Chondrocyte (in vitro differentiated cells): ENCODE data around the gene MAN2B1. TPM values are rescaled to one million over a fixed set of nuclear protein-coding genes. Genes with fewer than 3 reads are reported as not detected.

ENCODE experiments used
- DNase-seq: peaks from one replicate; pipeline ENCODE4 v3.0.0; 2021; ENCODE audit warnings: mixed read lengths, low spot score
- H3K27ac Mint-ChIP-seq: one replicate; pipeline ENCODE4 v1.8.0; 2021; ENCODE audit warnings: mild to moderate bottlenecking, moderate library complexity, mixed read lengths; ENCODE audit not compliant: unreplicated experiment
- H3K27me3 Mint-ChIP-seq: 2 replicates; pipeline ENCODE4 v1.8.0; 2021; ENCODE audit warnings: low read depth, mixed read lengths
- H3K36me3 Mint-ChIP-seq: 2 replicates; pipeline ENCODE4 v1.8.0; 2021; ENCODE audit warnings: low read depth, mixed read lengths
- H3K4me1 Mint-ChIP-seq: 2 replicates; pipeline ENCODE4 v1.8.0; 2021; ENCODE audit warnings: low read depth, mild to moderate bottlenecking, mixed read lengths
- H3K4me3 Mint-ChIP-seq: one replicate; pipeline ENCODE4 v1.8.0; 2021; ENCODE audit warnings: mild to moderate bottlenecking, moderate library complexity, mixed read lengths; ENCODE audit not compliant: unreplicated experiment
- H3K9me3 Mint-ChIP-seq: 2 replicates; pipeline ENCODE4 v1.8.0; 2021; ENCODE audit warnings: low read depth, mixed read lengths
- total RNA-seq: library from RNA; stranded (reverse); gene quantifications from 3 replicates; pipeline ENCODE4 v1.2.1, GENCODE V29; 2021
- TF ChIP-seq, protein P1 (sequence below): fragments of 200-600 bp; sonication (generic); IDR thresholded peaks from 2 replicates; pipeline ENCODE4 v1.5.0; 2021; ENCODE audit warnings: antibody characterized with exemption, mild to moderate bottlenecking, moderate library complexity

Gene MAN2B1
- total RNA-seq, 1 donor from 2014 or later = 104 TPM

DNA sequence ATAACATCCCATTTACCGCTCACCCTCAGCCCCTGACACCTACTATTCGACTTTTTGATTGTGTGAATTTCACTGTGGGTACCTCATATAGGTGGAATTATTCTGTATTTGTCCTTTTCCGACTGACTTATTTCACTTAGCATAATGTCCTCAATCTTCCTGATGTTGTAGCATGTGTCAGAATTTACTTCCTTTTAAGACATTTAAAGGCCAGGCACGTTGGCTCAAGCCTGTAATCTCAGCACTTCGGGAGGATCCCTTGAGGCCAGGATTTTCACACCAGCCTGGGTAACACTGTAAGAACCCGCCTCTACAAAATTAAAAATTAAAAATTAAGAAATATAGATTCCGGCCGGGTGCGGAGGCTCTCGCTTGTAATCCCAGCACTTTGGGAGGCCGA is 68.9 kb downstream of the MAN2B1 start:
- TF ChIP-seq, protein P1, sequence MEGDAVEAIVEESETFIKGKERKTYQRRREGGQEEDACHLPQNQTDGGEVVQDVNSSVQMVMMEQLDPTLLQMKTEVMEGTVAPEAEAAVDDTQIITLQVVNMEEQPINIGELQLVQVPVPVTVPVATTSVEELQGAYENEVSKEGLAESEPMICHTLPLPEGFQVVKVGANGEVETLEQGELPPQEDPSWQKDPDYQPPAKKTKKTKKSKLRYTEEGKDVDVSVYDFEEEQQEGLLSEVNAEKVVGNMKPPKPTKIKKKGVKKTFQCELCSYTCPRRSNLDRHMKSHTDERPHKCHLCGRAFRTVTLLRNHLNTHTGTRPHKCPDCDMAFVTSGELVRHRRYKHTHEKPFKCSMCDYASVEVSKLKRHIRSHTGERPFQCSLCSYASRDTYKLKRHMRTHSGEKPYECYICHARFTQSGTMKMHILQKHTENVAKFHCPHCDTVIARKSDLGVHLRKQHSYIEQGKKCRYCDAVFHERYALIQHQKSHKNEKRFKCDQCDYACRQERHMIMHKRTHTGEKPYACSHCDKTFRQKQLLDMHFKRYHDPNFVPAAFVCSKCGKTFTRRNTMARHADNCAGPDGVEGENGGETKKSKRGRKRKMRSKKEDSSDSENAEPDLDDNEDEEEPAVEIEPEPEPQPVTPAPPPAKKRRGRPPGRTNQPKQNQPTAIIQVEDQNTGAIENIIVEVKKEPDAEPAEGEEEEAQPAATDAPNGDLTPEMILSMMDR = no peak
- Mint-ChIP-seq H3K4me1 (no peaks in the 10 kb centered on the region), H3K9me3 (no peaks in the 10 kb centered on the region), H3K36me3 (peaks cover 4% of the 10 kb centered on the region), H3K27ac (no peak overlapping the region), H3K27me3 (no peaks in the 10 kb centered on the region), H3K4me3 (no peak overlapping the region)
- DNase-seq = no peak

DNA sequence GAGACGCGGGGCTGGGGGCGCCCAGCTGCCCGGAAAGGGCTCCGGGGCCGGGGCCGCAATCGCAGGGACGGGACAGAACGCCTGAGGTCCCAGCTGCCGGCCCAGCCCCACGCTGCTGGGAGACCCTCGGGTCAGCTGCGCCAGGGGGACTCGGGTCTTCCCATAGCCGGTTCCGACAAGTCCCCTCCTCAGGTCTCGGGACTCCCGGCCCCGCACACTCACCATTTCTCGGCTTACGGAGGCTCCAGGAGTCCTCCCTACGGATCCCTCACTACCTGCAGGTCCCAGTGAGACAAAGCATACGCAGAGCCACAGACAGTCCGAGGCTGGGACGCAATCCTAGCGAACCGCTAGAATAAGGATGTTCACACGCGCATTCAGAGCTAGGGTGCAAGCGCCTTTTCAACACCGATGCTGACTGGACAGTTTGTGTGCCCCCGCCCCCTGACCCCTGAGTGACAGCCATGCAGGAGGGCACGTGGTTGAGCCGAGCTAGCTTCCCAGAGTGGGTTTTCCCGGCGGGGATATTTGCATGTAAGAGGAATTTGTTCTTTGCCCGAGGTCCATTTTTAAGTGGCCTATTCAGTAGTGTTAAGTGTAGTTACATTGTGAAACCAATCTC is 69.5 kb downstream of the MAN2B1 start:
- TF ChIP-seq, protein P1 = no peak
- DNase-seq = no peak
- H3K4me3 Mint-ChIP-seq = no peak overlapping the region

More for the DNA sequence above, 69.5 kb downstream of the MAN2B1 start:
- Mint-ChIP-seq H3K27ac (no peak overlapping the region), H3K27me3 (no peaks in the 10 kb centered on the region), H3K4me1 (no peaks in the 10 kb centered on the region), H3K36me3 (peaks cover 4% of the 10 kb centered on the region), H3K9me3 (no peaks in the 10 kb centered on the region)

Other genes starting within 250 kb of the MAN2B1 start
- 1.6 to 4.0 TPM (median 2.0 TPM) in 3 replicates for gene ZNF443, start 225.7 kb downstream of the MAN2B1 start, total RNA-seq
- gene ZNF709, start 181.9 kb downstream of the MAN2B1 start, total RNA-seq = 2.0 to 5.2 TPM (median 3.0 TPM) in 3 replicates
- gene ZNF564, start 115.3 kb downstream of the MAN2B1 start, total RNA-seq = 5.7 to 8.9 TPM (median 6.5 TPM) in 3 replicates
- gene ZNF490, start 55.9 kb downstream of the MAN2B1 start, total RNA-seq = 6.7 to 8.6 TPM (median 7.0 TPM) in 3 replicates
- 15.5 to 26.1 TPM (median 17.9 TPM) in 3 replicates for gene ZNF791, start 55.8 kb downstream of the MAN2B1 start, total RNA-seq
- 9.6 to 13.5 TPM (median 12.7 TPM) in 3 replicates for gene WDR83, start 65 bp upstream of the MAN2B1 start, total RNA-seq
- gene DHPS, start 15.1 kb upstream of the MAN2B1 start, total RNA-seq = 37.8 to 48.8 TPM (median 47.5 TPM) in 3 replicates
- gene GNG14, start 21.3 kb upstream of the MAN2B1 start, total RNA-seq = not detected in 3 replicates
- 5.0 to 11.7 TPM (median 5.2 TPM) in 3 replicates for gene FBXW9, start 29.9 kb upstream of the MAN2B1 start, total RNA-seq
- gene TNPO2, start 57.2 kb upstream of the MAN2B1 start, total RNA-seq = 64.5 to 82.7 TPM (median 71.8 TPM) in 3 replicates
- gene TRIR, start 67.9 kb upstream of the MAN2B1 start, total RNA-seq = 132 to 145 TPM (median 137 TPM) in 3 replicates
- 44.2 to 57.0 TPM (median 48.8 TPM) in 3 replicates for gene GET3, start 70.8 kb upstream of the MAN2B1 start, total RNA-seq
- not detected in 3 replicates for gene BEST2, start 85.0 kb upstream of the MAN2B1 start, total RNA-seq
- gene HOOK2, start 108.8 kb upstream of the MAN2B1 start, total RNA-seq = 26.8 to 34.0 TPM (median 30.5 TPM) in 3 replicates
- 99.0 to 129 TPM (median 122 TPM) in 3 replicates for gene JUNB, start 124.7 kb upstream of the MAN2B1 start, total RNA-seq
- 184 to 211 TPM (median 190 TPM) in 3 replicates for gene PRDX2, start 135.1 kb upstream of the MAN2B1 start, total RNA-seq
- gene THSD8, start 135.3 kb upstream of the MAN2B1 start, total RNA-seq = 3.6 to 5.4 TPM (median 4.5 TPM) in 3 replicates
- gene RNASEH2A, start 139.8 kb upstream of the MAN2B1 start, total RNA-seq = 9.9 to 22.8 TPM (median 11.9 TPM) in 3 replicates
- gene RTBDN, start 167.8 kb upstream of the MAN2B1 start, total RNA-seq = not detected in 3 replicates
- gene MAST1, start 171.8 kb upstream of the MAN2B1 start, total RNA-seq = 0.44 to 1.6 TPM (median 0.97 TPM) in 3 replicates
- 36.6 to 52.8 TPM (median 50.9 TPM) in 3 replicates for gene DNASE2, start 214.7 kb upstream of the MAN2B1 start, total RNA-seq
- gene KLF1, start 220.5 kb upstream of the MAN2B1 start, total RNA-seq = not detected in 3 replicates
- 13.2 to 21.3 TPM (median 14.4 TPM) in 3 replicates for gene GCDH, start 224.4 kb upstream of the MAN2B1 start, total RNA-seq